Gastrocnemius medialis (tissue), 4 donors: ENCODE data around the gene ELAVL4.

Experiments
- CTCF ChIP-seq, 5 experiments: fragments of 450-650 bp in 3 of 5; fragments of 200-600 bp in 2 of 5; sonication (generic) in 2 of 5; IDR thresholded peaks in 4 of 5; conservative IDR thresholded peaks in 1 of 5; 1 replicate in 4 of 5; 2 replicates in 1 of 5; pipeline ENCODE4 v1.5.1; 2016 to 2019; ENCODE audit warnings: antibody characterized with exemption in 5 of 5, mild to moderate bottlenecking in 3 of 5, moderate library complexity in 3 of 5
- POLR2A ChIP-seq, 2 donors: fragments of 450-650 bp; IDR thresholded peaks; one replicate each; pipeline ENCODE4 v1.6.1; 2017; ENCODE audit warnings: antibody characterized with exemption in 2 of 2, mild to moderate bottlenecking in 2 of 2, moderate library complexity in 2 of 2

- no peak for TF ChIP-seq CTCF (IDR thresholded peaks at IDR 0.05 in 4 of 5, conservative IDR thresholded peaks at IDR 0.05 in 1 of 5)
- TF ChIP-seq POLR2A (IDR thresholded peaks at IDR 0.05): no peak
Measured at GRCh38 chr1:50097791-50098190, 10.9 kb upstream of the ELAVL4 start.
